Natural killer cell treated with Interleukin-12 subunit alpha and Interleukin-12 subunit beta and Interleukin-15 and Interleukin-18, amount 100 ng/mL, for 72 hours (primary cell): ENCODE results near the gene MTR. TPM values are rescaled to one million over a fixed set of nuclear protein-coding genes. Genes with fewer than 3 reads are reported as not detected.

Experiments
- ATAC-seq, 2 donors: fragments of 150-1000 bp; cut with Tn5 transposase in 1 of 2; sonication (Bioruptor Pico), chemical (Tn5 transposase) in 1 of 2; 2 replicates each; pipeline ENCODE4 v1.10.0; 2021
- DNase-seq: peaks from one replicate; pipeline ENCODE4 v3.0.0; 2022; ENCODE audit warnings: low spot score
- H3K27ac Mint-ChIP-seq, 2 donors: 1 replicate in 1 of 2; 2 replicates in 1 of 2; pipeline ENCODE4 v1.8.0; 2022; ENCODE audit warnings: mixed read lengths in 2 of 2, mild to moderate bottlenecking in 1 of 2, moderate library complexity in 1 of 2
- H3K27me3 Mint-ChIP-seq, 2 donors: 1 replicate in 1 of 2; 2 replicates in 1 of 2; pipeline ENCODE4 v1.8.0; 2022; ENCODE audit warnings: mixed read lengths in 2 of 2
- H3K36me3 Mint-ChIP-seq: one replicate; pipeline ENCODE4 v1.8.0; 2022; ENCODE audit warnings: mixed read lengths
- H3K4me1 Mint-ChIP-seq, 2 donors: 1 replicate in 1 of 2; 2 replicates in 1 of 2; pipeline ENCODE4 v1.8.0; 2022; ENCODE audit warnings: low read depth in 2 of 2, mixed read lengths in 2 of 2, mild to moderate bottlenecking in 1 of 2
- H3K4me3 Mint-ChIP-seq: one replicate; pipeline ENCODE4 v1.8.0; 2022; ENCODE audit warnings: mixed read lengths
- H3K9me3 Mint-ChIP-seq: 2 replicates; pipeline ENCODE4 v1.8.0; 2022; ENCODE audit warnings: mixed read lengths
- total RNA-seq, 2 donors: library from RNA; stranded (reverse); gene quantifications; one replicate each; pipeline ENCODE4 v1.2.3, GENCODE V29; 2022

The MTR gene
- total RNA-seq, 2 donors from 2014 or later = 36.3 to 47.1 TPM

DNA sequence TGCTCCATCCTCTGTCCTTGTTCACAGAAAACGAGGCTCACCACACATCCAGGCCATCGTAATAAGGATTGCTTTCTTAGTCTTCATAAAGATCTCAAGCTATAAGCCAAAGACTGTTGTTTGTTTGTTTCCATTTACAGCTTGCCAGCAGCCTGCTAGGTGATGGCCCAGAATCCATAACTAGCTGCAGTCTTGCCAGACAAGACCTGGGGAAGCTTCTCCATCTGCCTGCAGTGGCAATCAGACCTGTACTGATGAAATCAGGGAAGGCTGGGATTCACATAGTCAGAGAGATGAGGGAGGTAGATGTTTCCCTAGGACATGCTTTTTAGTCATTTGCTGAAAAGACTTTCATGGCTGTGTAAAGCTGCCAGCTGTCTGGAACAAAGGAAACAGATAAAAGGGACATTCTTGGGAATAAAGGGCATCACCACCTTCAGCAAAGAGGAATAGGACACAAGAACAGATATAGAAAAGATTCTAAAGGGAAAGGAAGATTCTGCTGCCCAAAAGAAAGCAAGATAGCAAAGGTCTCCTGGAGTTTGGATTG, 158.1 kb downstream of the MTR start:
- peaks cover 3 to 15% of the 10 kb centered on the region in 2 donors for H3K27me3 Mint-ChIP-seq
- no peak for DNase-seq
- no peak overlapping the region for H3K4me3 Mint-ChIP-seq
- no peak overlapping the region for H3K27ac Mint-ChIP-seq
- no peaks in the 10 kb centered on the region for H3K36me3 Mint-ChIP-seq
- H3K4me1 Mint-ChIP-seq = no peaks in the 10 kb centered on the region
- H3K9me3 Mint-ChIP-seq = no peaks in the 10 kb centered on the region
- ATAC-seq = no peak

Other genes with a start within 250 kb of the MTR start
- 100 to 1,000 TPM in 1 of 2 donors, 10 to 100 TPM in 1; 50.8 to 107 TPM for gene HEATR1, start 190.8 kb upstream of the MTR start, total RNA-seq
- gene ACTN2, start 108.8 kb upstream of the MTR start, total RNA-seq = under 1 TPM in 1 of 2 donors, not detected in 1; 0.17 TPM
- not detected for gene MT1HL1, start 209.1 kb downstream of the MTR start, total RNA-seq
- gene RYR2, start 246.9 kb downstream of the MTR start, total RNA-seq = under 1 TPM in 1 of 2 donors, not detected in 1; 0.05 TPM